Measurements from ENCODE around the gene PKP4.
"Not testable (repeated sequence)": the region's sequence is repeated elsewhere in the genome, so short reads cannot be mapped to it uniquely, and the experiment has no call there.

The PKP4 gene

DNA sequence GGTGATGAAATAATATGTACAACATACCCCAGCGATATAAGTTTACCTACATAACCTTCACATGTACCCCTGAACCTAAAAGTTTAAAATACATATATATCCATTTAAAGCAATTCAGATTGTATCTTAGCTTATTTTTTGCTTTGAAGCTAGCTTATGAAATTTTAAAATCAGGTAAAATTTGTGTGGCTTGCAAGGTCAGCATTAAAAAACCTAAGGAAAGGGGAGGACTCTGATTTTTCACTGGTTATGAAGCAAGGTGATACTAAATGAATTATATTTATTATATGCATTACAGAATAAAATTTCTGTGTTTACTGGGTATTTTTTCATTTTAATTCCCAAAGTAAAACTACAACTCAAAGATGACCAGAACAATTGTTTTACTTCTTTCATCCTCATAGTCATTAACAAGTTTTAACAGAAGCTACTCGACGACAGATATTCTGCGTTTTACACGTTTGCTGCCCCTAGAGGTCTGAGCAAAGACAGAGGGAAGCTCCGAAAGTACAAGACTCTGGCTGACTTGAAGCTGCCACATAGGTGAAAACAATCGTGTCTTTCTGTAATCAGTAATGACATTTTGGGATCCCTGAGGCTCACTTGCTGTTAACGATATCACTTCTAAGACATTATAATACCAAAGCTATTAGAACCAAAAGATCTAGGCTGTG is 17.1 kb downstream of the PKP4 start:
- no peak for DNase-seq

DNA sequence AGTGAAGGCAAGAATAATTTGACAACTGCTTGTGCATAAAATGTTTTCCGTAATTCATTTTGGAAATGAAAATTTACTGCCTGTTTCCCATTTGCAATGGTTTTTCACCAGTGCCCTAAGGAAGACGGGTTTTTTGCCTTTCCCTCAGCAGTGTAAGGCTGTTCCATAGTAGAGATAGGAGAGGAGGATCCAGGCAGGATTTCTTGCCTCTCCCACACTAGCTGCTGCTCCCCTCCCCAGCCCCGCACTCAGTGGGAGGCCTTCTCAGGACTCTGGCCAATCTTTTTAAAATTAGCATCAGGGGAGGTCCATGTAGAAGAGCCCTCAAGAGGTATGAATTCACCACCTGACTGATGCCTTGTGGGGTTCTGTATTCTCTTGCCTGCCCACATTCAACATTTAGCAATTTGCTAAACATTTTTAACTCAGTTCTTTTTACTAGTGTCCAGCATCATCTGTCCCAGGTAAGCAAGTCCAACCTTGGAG is 17.8 kb downstream of the PKP4 start:
- DNase-seq, result not testable (repeated sequence)

DNA sequence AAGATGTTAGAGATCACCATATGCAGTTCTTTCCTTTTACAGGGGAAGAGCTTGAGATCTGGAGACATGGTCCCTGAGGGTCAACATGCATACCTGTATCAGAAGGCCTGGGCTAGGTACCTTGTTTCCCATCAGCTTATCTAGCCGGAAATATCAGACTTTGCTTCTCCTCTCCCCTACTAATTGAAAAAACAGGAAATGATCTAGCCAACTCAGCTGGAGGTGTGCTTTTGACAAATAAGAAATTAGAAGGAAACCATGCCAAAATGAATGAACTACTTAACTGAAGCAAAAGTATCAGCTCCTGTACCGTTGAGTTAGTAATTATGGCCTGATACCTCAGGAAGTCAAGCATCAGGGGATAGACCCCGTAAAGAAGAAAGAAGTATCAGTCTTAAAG is 20.4 kb downstream of the PKP4 start:
- DNase-seq, result peak in 1 of 2 donors; percentile 26

DNA sequence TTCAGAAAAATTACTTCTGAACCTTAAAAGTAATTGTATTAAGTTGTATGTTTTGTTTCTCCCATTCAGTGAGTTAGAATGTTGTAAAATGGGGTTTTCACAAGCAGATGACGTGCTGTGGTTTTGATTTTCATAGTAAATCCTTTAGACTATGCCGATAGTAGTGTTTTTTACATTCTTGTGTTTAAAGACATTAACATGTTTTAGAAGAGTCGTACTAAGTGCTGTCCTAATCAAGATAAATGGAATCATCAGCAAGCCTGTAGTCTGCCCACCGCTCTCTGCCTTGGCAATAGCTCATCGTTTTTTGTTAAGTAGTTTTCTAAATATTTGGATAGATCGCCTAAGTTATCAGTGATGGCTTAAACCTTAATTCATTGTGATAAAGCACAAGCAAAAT is 21.5 kb downstream of the PKP4 start:
- no peak for DNase-seq

DNA sequence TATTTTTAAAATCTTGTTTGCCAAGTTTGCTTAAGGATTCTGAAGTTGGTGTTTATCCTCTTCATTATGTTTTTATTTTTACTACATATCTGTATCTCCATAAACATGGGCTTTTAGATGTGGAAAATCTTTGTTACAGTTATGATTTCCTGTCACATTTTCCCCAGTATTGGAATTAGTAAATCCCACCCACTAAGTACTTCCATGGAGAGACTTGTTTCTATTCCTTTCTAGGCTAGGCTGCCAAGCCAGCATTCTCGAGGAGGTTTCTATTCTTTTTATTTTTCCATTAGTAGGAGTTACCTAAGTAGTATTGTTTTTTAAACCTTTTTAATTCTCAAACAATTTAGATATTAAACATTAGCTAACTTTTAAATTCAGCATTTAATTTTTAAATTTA is 22.1 kb downstream of the PKP4 start:
- no peak for DNase-seq

DNA sequence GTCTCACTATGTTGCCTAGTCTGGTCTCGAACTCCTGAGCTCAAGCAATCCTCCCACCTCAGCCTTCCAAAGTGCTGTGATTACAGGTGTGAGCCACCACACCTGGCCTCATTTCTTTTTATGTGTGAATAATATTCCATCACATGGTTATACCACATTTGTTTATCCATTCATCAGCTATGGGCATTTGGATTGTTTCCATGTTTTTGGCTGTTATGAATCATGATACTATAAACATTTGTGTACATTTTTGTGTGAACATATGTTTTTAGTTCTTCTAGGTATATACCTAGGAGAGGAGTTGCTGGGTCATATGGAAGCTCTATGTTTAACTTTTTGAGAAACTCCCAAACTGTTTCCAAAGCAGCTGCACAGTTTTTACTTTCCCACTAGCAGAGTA is 24.4 kb downstream of the PKP4 start:
- no peak for DNase-seq

DNA sequence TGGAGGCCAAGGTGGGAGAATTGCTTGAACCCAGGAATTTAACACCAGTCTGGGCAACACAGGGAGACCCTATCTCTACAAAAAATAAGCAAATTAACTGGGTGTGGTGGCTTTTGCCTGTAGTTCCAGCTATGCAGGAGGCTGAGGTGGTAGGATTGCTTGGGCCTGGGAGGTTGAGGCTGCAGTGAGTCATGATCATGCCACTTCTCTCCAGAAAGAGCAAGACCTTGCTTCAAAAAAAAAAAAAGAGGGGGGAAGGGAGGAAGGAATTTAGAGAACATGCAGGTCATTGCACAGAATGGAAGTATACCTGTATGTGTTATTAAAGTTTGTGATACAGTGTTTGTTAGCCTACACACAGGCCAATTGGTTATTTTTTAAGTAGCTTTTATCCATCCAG is 25.8 kb downstream of the PKP4 start:
- no peak for DNase-seq

DNA sequence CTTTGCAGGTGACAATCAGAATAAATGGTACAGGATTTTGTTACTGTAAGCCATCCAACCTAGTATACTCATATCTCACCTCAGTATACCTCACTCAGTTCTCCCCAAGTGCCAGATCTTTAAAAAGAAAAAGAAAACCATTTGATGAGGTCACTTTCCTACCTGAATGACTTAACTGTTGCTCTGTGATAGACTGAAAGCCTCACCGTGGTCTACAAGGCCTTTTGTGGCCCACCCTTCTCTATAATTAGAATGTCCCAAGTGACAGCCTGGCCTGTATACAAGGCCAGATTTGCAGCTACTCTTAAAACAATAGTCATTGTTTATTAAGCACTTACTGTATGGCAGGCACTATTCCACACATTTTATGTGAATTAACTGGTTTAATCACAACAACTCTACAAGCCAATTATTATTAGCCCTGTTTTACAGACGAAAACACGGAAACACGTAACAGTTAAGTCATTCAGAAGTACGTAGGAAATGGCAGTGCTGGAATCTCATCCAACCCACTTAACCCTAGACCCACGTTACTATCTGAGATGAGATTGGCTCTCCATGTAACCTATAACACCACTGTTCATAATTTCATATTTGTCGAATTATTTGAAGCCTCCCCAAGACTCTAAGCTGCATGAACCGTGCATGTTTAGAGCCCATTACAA is 28.3 kb downstream of the PKP4 start:
- no peak for DNase-seq

DNA sequence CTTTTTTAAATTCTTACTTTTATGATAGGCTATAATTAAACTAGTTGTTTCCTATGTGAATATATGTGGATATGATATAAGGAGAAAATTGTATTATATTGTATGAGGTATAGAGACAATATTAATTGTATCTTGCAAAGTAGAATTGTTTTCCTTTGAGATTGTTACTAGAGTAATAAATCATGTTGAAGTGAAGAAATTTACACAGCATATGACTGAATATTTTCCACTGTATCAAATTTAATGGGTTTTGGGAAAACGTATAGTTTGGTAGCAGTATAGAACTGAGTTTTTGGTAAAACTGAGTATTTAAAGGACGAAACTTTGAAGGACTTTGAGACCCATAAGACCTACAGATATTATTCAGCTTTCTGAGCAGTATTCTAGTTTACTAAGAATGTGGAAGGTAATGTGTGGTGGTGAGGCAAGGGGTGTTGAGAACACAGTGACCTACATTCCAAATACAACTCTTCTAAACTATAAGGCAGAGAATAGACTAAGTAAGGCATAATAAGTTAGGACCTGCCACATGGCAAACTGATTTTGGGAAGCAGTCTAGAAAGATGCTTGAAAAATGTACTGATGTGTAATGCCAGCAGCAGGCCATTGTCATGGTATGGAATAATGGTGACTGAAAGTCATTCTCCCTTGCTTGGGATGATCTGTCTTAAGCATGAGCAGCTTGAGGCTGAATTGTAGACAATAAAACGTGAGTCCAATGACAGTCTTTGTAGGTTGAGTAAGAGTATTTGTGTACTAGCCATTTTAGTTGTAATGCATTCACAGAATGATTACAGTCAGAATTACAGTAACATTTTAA is 29.6 kb downstream of the PKP4 start:
- no peak for DNase-seq

DNA sequence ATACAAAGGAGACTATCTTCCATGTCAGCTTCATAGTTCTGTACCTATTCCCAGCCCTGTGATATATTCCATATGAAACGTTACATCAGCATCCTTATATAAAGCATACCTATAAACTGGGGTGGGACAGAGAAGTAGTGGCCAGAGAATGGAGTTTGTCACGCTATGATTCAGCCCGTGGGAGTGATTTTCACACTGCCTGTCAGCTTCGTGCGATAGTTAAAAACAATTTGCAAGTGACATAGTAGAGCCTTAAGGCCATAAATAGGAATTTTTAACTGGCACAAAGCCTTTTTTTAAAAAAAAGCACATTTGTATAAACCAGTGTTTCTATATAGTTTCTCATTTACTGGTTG is 30.2 kb downstream of the PKP4 start:
- no peak for DNase-seq

DNA sequence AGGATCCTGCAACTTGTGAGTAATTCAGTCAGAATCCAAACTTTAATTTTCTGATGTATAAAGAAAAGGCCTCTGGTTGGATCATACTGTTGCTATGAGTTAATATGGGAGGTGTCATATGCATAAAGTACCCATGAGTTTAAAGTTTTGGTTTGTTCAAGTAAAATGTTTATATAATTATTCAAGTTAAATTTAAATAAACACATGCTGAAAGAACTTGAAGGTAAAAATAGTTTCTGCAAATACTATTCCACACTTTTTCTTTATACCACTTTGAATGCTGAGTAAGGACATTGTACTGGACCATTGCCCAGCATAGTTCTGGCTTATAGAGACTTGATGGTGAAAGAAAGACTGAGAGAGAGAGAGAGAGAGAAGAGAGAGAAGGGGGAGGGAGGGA is 30.7 kb downstream of the PKP4 start:
- no peak for DNase-seq

DNA sequence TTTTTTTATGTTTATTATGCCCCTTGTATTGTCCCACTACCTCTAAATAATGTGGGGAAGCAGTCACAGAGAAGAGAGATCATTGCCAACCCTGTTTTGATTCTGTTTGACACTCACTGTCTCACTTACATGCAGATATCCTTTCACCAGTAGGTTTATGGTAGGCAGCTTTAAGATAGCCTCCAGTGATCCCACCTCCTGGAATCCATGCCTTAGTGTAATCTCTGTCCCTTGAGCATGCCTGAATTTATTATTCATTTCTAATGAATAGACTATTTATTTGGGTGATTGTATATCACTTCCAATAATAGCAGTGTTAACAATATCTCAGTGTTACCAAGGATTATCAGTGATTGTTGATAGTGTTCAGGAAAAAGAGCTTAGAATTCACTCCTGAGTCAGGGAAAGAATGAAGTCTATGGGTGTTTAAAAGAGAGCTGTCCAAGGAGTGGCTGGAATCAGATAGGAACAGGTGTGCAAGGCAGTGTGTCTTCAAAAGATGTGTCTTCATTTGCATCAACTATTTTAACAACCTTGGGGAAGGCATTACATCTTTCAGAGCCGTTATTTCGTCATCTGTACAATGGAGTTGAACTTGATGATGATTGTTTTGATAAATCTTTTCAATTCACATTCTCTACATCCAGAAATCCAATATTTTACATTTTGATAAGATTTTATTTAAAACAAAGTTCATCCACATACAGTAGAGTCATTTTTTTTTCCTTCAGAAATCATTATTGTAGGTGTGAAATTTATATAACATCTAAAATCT is 31.9 kb downstream of the PKP4 start:
- no peak for DNase-seq

DNA sequence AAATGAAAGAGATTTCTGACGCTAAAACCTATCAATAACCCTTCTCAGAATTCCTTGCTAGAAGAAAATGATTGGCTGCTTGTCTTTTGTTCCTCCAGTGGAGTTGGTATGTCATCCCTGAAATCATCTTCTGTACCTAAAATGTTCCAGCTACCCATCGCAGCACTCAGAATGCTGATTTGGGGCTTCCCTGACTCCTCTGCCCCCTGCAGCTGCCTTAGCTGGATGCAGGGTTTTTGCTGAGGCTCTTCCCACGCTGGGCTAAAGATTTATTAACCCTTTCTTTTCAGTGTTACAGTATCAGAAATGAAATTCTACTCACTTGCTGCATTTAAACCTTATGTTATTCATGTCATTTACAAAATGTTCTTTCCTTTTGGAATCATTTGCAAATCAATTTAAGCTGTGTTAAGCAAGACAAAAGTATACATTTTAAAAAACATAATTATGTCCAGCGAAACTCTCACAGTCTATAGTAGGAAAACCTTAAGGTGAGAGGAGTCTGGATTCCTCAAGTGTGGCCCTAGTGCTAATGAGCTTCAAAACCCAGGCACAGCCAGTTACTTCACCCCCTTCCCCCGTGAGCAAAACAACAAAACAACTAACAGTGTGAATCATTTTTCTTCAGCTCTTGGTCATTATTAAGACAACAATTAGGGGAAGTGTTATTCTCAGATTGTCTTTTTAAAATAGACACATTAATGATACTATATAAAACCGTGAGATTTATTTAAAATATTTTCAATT is 32.8 kb downstream of the PKP4 start:
- DNase-seq, result no peak

DNA sequence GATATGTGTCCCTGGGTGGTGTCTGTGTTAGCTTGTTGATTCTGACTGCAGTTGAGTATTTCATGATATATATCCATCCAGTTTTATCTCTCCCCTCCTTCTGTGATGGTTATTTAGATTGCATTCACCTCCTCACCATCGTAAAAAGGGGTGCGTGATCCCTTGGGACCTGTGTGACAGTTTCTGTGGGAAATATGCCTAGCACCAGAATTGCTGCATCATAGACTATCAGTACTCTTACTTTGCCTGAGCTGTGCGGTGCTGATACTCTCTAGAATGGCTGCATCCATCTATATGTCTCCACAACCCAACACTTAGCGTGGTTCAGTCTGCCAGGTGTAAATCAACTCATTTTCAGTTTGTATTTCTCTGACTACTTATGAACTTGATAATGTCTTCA is 34.3 kb downstream of the PKP4 start:
- no peak for DNase-seq

DNA sequence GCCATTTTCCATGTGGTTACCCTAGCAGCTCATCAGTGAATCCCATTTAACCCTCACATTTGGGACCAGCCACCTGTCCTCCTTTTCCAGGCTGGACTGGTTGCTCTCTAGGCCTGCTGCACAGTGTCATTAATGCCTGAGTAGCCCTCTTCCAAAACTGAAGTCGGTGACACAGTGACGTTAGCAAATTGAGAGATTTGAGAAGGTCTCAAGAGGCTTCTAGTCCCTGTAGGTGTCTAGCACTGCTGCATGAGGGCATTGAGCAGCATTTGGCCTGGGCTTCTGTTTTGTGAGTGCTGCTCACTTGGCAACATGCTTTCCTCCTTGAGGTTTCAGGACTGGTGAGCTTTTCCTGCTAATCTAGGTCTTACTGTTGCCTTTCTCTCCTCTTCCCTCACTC is 36.7 kb downstream of the PKP4 start:
- no peak for DNase-seq

DNA sequence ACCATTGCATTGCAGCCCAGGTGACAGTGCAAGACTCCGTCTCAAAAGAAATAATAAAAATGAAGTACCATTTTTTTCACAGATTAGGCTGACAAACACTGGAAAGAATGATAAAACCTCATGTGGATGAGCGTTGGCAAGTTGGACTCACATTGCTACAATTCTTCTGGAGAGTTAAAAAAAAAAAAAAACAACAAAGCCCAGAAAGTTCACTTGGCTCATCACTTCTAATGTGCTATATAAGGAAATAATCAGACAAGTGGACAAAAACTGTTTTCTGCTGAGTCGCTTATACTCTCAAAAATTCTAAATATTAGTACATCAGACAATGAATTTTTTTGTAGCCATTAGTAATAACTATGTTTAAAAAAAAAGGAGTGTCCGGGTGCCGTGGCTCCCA is 38.4 kb downstream of the PKP4 start:
- no peak for DNase-seq

DNA sequence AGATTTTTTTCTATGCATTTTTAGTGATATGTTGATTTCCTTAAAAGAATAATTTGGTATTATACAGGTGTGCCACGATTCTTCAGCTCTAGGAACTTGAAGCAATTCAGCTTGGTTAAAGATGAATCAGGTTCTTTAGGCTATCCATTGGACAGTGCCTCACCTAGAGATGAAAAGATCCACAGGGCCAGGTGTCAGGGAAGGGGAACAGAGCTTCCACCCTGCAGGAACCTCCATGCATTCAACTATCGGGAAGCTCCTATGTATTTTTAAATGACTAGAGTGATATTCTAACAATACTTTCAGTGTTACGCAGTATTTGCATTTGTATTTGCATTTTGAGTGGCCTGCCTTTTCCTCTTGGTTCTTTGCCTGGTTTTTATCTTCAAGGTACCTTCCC is 40.2 kb downstream of the PKP4 start:
- DNase-seq, result no peak

DNA sequence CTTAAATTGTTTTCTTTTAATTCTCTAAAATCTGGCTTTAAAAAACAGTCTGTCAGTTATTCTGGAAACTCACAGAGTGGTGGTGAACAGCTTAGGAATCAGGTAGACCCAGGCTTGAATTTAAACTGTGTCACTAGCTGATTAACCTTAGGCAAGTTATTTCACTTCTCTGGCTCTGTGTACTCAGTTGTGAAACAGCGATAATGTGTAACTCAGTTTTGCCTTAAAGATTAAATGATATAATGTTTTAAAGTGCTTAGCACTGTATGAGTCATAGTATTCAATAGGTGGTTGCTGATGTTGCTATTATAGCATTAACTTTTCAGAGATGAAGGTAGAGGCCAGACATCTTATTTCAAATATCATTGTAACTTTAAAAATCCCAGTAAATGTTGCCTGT is 40.7 kb downstream of the PKP4 start:
- DNase-seq, result no peak

DNA sequence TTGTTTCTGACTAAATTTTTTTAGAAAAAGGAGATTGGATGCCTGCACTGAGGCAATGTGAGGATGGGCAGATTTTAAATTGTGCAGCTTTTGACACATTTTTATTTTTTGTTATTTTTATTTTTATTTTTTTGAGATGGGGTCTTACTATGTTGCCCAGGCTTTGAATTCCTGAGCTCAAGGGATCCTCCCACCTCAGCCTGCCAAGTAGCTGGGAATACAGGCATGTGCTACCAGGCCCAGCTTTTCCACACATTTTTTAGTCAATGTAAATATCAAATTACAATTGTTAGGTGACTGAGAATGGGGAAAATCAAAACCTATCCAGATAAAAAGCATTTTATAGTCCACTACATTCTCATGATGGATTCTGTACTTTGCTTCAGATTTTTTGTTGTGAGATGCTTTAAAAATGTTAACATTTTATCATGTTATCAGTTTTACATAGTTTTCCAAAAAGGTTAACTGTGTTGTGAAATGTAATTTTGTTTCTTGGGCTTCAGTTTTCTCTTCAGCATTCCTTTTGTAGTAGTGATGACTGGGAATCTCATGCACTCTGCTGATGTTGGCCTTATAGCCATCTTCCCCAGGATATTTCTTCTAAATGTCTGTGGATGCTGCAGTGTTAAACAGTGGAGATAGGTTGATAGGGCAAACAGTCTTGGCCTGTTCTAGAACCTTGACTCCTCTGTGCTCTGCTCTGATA is 41.4 kb downstream of the PKP4 start:
- DNase-seq, result no peak

DNA sequence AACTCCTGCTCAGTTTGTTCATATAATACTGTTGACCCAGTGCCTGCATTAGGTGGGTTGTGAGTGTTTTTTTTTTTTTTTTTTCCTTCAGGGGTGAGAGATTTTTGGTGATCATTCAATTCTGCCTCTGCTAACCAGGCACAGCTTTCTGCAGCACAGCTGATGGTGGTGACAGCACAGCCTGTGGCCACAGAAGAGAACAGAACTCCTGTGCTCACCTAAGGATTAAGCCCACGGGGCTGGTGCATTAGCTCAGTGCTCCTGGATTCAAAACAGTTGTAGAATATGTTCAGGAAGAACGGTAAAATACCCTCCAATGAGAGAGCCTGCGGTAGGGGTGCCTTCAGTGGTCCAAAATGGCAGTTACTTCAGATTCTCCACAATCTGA is 42.0 kb downstream of the PKP4 start:
- DNase-seq, result no peak

DNA sequence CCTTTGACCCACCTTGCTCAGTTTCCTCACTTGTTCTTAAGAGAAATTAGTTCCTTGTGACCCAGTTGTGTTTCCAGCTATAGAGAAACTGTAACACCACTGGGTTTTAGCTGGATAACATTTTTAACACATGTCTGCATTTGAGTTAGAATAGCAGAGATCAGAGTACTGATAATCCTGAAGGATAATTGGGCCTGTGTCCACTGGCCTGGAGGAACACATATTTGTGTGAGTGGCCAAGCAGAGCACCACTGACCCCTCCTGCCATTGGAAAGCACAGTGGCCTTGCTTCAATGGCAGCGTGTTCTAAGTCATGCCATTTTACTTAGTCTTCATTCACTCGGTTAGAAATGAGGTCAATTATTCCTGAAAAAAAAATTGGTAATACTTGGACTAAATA is 42.6 kb downstream of the PKP4 start:
- DNase-seq, result no peak

DNA sequence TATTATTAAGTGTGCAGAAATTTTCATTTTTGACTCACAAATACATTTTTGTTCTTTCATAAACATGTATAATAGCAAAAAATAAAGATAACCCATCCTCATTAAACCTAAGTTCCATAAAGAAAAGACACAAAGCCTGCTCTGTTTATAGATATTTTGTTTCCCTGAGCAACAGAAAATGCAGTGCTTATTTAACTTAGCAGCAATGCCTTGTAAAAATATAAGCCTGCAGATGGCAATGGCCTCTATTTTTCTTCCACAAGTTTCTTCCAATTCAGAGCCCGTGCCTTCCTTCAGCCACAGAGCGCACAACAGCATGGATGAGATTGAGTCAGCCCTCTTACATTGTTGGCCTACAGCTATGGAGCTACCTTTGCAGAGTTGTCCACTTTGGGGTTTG is 43.6 kb downstream of the PKP4 start:
- DNase-seq, result no peak

All from CD4-positive, alpha-beta T cell treated with Interleukin-1 beta for 1 hour (primary cell).